IMR-90 (cell line): Measurements from ENCODE around the gene TEDDM1. TPM values are rescaled to one million over a fixed set of nuclear protein-coding genes. Genes with fewer than 3 reads are reported as not detected.

Experiments
- ATAC-seq: fragments of 200-7000 bp; cut with Tn5 transposase; 2 replicates; pipeline ENCODE4 v1.9.1; 2020; ENCODE audit warnings: low read depth, mild to moderate bottlenecking, moderate library complexity
- BruUV-seq: library from RNA; stranded (reverse); fragments of 400-500 nt; replicated peaks from 2 replicates; lab custom pipeline; 2021; lab: Mats Ljungman, UMichigan
- CTCF ChIA-PET: fragments of 300-600 bp; formaldehyde crosslinking; extraction: SDS; loops from one replicate; lab custom pipeline; 2021; ENCODE audit warnings: antibody characterized with exemption; lab: Yijun Ruan, JAX
- POLR2A ChIA-PET: fragments of 300-600 bp; sonication (Branson Sonifier 250); formaldehyde crosslinking; loops from one replicate; lab custom pipeline; 2022; ENCODE audit warnings: antibody characterized with exemption; ENCODE audit not compliant: unreplicated experiment; lab: Charles Lee
- DNase-seq: peaks from one replicate; pipeline ENCODE4 v3.0.0; 2013
- H2AFZ ChIP-seq: replicated peaks from 2 replicates; pipeline ENCODE3; 2013; ENCODE audit warnings: low read length, mild to moderate bottlenecking; ENCODE audit not compliant: poor library complexity
- H2AK5ac ChIP-seq: 2 replicates; pipeline ENCODE4 v1.6.1; 2013; ENCODE audit warnings: low read depth, low read length, inconsistent platforms
- H2AK9ac ChIP-seq: replicated peaks from 2 replicates; pipeline ENCODE3; 2013; ENCODE audit warnings: mild to moderate bottlenecking, low read depth, low read length, moderate library complexity; ENCODE audit not compliant: poor library complexity
- H2BK120ac ChIP-seq: 2 replicates; pipeline ENCODE4 v1.6.1; 2013; ENCODE audit warnings: low read depth, low read length, inconsistent platforms
- H2BK15ac ChIP-seq: 3 replicates; pipeline ENCODE4 v1.6.1; 2013; ENCODE audit warnings: low read depth, low read length, inconsistent platforms
- H2BK20ac ChIP-seq: 2 replicates; pipeline ENCODE4 v1.6.1; 2013; ENCODE audit warnings: low read depth, mild to moderate bottlenecking, inconsistent platforms, low read length, moderate library complexity
- H2BK5ac ChIP-seq: 2 replicates; pipeline ENCODE4 v1.6.1; 2013; ENCODE audit warnings: mild to moderate bottlenecking, low read depth, low read length, inconsistent platforms; ENCODE audit not compliant: poor library complexity, severe bottlenecking
- H3K14ac ChIP-seq: replicated peaks from 2 replicates; pipeline ENCODE4 v1.6.1; 2013; ENCODE audit warnings: low read depth, low read length, inconsistent platforms
- H3K18ac ChIP-seq: 2 replicates; pipeline ENCODE4 v1.6.1; 2013; ENCODE audit warnings: low read depth, low read length, control low read depth
- H3K23ac ChIP-seq: 2 replicates; pipeline ENCODE4 v1.6.1; 2013; ENCODE audit warnings: low read depth, low read length, inconsistent platforms
- H3K27ac ChIP-seq: 2 replicates; pipeline ENCODE4 v1.5.1; 2013; ENCODE audit warnings: mild to moderate bottlenecking, control low read depth, low read length; ENCODE audit not compliant: insufficient read depth
- H3K27me3 ChIP-seq: 2 replicates; pipeline ENCODE4 v1.6.1; 2013; ENCODE audit warnings: low read length; ENCODE audit not compliant: control insufficient read depth, insufficient read depth
- H3K36me3 ChIP-seq: 2 replicates; pipeline ENCODE4 v1.6.1; 2013; ENCODE audit warnings: low read length, mixed read lengths; ENCODE audit not compliant: control insufficient read depth, insufficient read depth
- H3K4ac ChIP-seq: 2 replicates; pipeline ENCODE4 v1.6.1; 2013; ENCODE audit warnings: low read depth, low read length, inconsistent platforms
- H3K4me1 ChIP-seq: 2 replicates; pipeline ENCODE4 v1.6.1; 2013; ENCODE audit warnings: low read length, mixed read lengths; ENCODE audit not compliant: control insufficient read depth, insufficient read depth
- H3K4me2 ChIP-seq: 2 replicates; pipeline ENCODE4 v1.6.1; 2013; ENCODE audit warnings: low read depth, mild to moderate bottlenecking, control low read depth, low read length, moderate library complexity
- H3K4me3 ChIP-seq: 2 replicates; pipeline ENCODE4 v1.5.1; 2013; ENCODE audit warnings: low read depth, mild to moderate bottlenecking, control low read depth, low read length, moderate library complexity; ENCODE audit not compliant: insufficient read depth
- H3K56ac ChIP-seq: 2 replicates; pipeline ENCODE4 v1.6.1; 2013; ENCODE audit warnings: low read length, inconsistent platforms; ENCODE audit not compliant: insufficient read depth; ENCODE audit errors: extremely low read depth
- H3K79me1 ChIP-seq, 2 experiments: 2 replicates each; pipeline ENCODE4 v1.6.1; 2013; ENCODE audit warnings: low read length in 2 of 2, inconsistent platforms in 1 of 2, low read depth in 1 of 2
- H3K9ac ChIP-seq: 2 replicates; pipeline ENCODE4 v1.6.1; 2013; ENCODE audit warnings: low read depth, low read length, control low read depth
- H3K9me1 ChIP-seq: 2 replicates; pipeline ENCODE4 v1.6.1; 2013; ENCODE audit warnings: low read length, inconsistent platforms; ENCODE audit not compliant: insufficient read depth
- H3K9me3 ChIP-seq: 2 replicates; pipeline ENCODE4 v1.6.1; 2013; ENCODE audit warnings: low read length; ENCODE audit not compliant: control insufficient read depth, insufficient read depth
- H4K20me1 ChIP-seq: 2 replicates; pipeline ENCODE4 v1.6.1; 2013; ENCODE audit warnings: low read length, inconsistent platforms; ENCODE audit not compliant: insufficient read depth
- H4K5ac ChIP-seq: 2 replicates; pipeline ENCODE4 v1.6.1; 2013; ENCODE audit warnings: mild to moderate bottlenecking, low read depth, low read length, control low read depth
- H4K8ac ChIP-seq, 2 experiments: 2 replicates each; pipeline ENCODE4 v1.6.1; 2013; ENCODE audit warnings: low read depth in 2 of 2, low read length in 2 of 2, control low read depth in 1 of 2, inconsistent platforms in 1 of 2
- H4K91ac ChIP-seq: 2 replicates; pipeline ENCODE4 v1.6.1; 2013; ENCODE audit warnings: low read depth, low read length, inconsistent platforms; ENCODE audit not compliant: insufficient read depth
- BHLHE40 ChIP-seq: fragments of 150-350 bp; IDR thresholded peaks from 2 replicates; pipeline ENCODE4 v1.6.1; 2016; ENCODE audit warnings: mild to moderate bottlenecking, low read depth, low read length
- CHD1 ChIP-seq: IDR thresholded peaks from 2 replicates; pipeline ENCODE4 v1.6.1; 2012; ENCODE audit warnings: low read depth, low read length, improper control_type of control experiment
- CTCF ChIP-seq: conservative IDR thresholded peaks from 2 replicates; pipeline ENCODE4 v1.5.1; 2012; ENCODE audit warnings: mild to moderate bottlenecking, low read depth, low read length, improper control_type of control experiment
- MAZ ChIP-seq: IDR thresholded peaks from 2 replicates; pipeline ENCODE4 v1.6.1; 2012; ENCODE audit warnings: low read depth, mild to moderate bottlenecking, low read length, improper control_type of control experiment, moderate library complexity, borderline replicate concordance
- MXI1 ChIP-seq: IDR thresholded peaks from 2 replicates; pipeline ENCODE4 v1.6.1; 2012; ENCODE audit warnings: low read depth, mild to moderate bottlenecking, low read length, moderate library complexity, borderline replicate concordance
- NFE2L2 ChIP-seq: fragments of 150-350 bp; IDR thresholded peaks from 2 replicates; pipeline ENCODE4 v1.6.1; 2016; ENCODE audit warnings: low read depth, mild to moderate bottlenecking, low read length
- POLR2A ChIP-seq: IDR thresholded peaks from 2 replicates; pipeline ENCODE4 v1.6.1; 2012; ENCODE audit warnings: mild to moderate bottlenecking, low read depth, low read length
- RCOR1 ChIP-seq: IDR thresholded peaks from 2 replicates; pipeline ENCODE4 v1.6.1; 2012; ENCODE audit warnings: mild to moderate bottlenecking, low read length, improper control_type of control experiment; ENCODE audit not compliant: insufficient replicate concordance
- SMC3 ChIP-seq: fragments of 150-350 bp; IDR thresholded peaks from 2 replicates; pipeline ENCODE4 v1.6.1; 2016; ENCODE audit warnings: low read depth, mild to moderate bottlenecking, antibody characterized with exemption, low read length, moderate library complexity
- USF2 ChIP-seq: fragments of 150-350 bp; IDR thresholded peaks from 2 replicates; pipeline ENCODE4 v1.6.1; 2017; ENCODE audit warnings: mild to moderate bottlenecking, antibody characterized with exemption, low read length, low read depth
- WGBS, 2 experiments: methylation state at CpG; one replicate each; pipeline versions ENCODE4 v1.1.5 to v1.1.7; 2013; ENCODE audit warnings: missing lambda C conversion rate in 2 of 2; ENCODE audit not compliant: insufficient read length in 1 of 2; ENCODE audit errors: extremely low coverage in 2 of 2; 5-methylcytosine and 5-hydroxymethylcytosine counted together
- dilution Hi-C: fragments of 300-500 bp; cut with HindIII; formaldehyde crosslinking; loops from one replicate; pipeline ENCODE4 v1.14.3; 2018; ENCODE audit warnings: low sequenced_read_pairs; ENCODE audit not compliant: unreplicated experiment
- in situ Hi-C: fragments of 300-500 bp; cut with MboI; formaldehyde crosslinking; loops from 3 replicates; pipeline ENCODE4 v1.14.3; 2019; ENCODE audit warnings: low sequenced_read_pairs, inconsistent platforms, mixed read lengths
- intact Hi-C: fragments of 100-400 bp; cut with micrococcal nuclease; formaldehyde crosslinking; loops from 2 replicates; pipeline ENCODE4 v1.10.0; 2022
- polyA plus RNA-seq, 3 experiments: library from polyadenylated mRNA; depleted of rRNA; stranded (reverse); fragments of >200 nt; gene quantifications; 2 replicates each; pipeline ENCODE4 v1.2.3, GENCODE V29; 2012; ENCODE audit warnings: low replicate concordance in 1 of 3
- total RNA-seq: library from RNA; depleted of rRNA; stranded (reverse); fragments of >200 nt; gene quantifications from 2 replicates; pipeline ENCODE4 v1.2.3, GENCODE V29; 2012

TEDDM1 gene
- total and polyA plus RNA-seq, 2 of the 4 experiments (the other 2 are of a cell fraction), result not detected

GRCh38 chr1:182410620-182411273 is 10.3 kb upstream of the TEDDM1 start:
- Histone ChIP-seq H4K20me1 (no peaks in the 10 kb centered on the region), H3K4me3 (no peak overlapping the region), H3K4ac (no peak overlapping the region), H4K5ac (no peak overlapping the region), H3K79me1 (no peaks in the 10 kb centered on the region), H3K18ac (no peak overlapping the region), H2BK15ac (no peak overlapping the region), H2AK5ac (no peak overlapping the region), H3K9ac (no peak overlapping the region), H2BK5ac (no peak overlapping the region), H3K27me3 (peaks cover 2% of the 10 kb centered on the region; the same call in 1 of the 2 replicates), H2AFZ (no peak overlapping the region), H3K14ac (no peak overlapping the region), H3K23ac (no peak overlapping the region), H4K8ac (no peak overlapping the region), H3K9me1 (no peaks in the 10 kb centered on the region), H2AK9ac (no peak overlapping the region), H3K4me2 (no peak overlapping the region), H3K4me1 (no peaks in the 10 kb centered on the region), H2BK120ac (no peak overlapping the region), H4K91ac (no peak overlapping the region), H3K9me3 (no peaks in the 10 kb centered on the region), H3K27ac (no peak overlapping the region), H3K56ac (no peak overlapping the region), H3K36me3 (no peaks in the 10 kb centered on the region), H2BK20ac (no peak overlapping the region)
- intact Hi-C loops, result no loop called here
- POLR2A ChIA-PET, result no interaction called here
- dilution Hi-C loops, result no loop called here
- no TSS peak for BruUV-seq
- ATAC-seq, result no peak
- DNase-seq, result no peak
- CTCF ChIA-PET, result interaction anchor here (1.0 to 1.1 kb wide), 2 partner anchors 14 to 267 kb away, joined by 3 read pairs; no protein-coding TSS in a partner anchor
- no peak for TF ChIP-seq USF2
- TF ChIP-seq MAZ, result no peak
- no peak for TF ChIP-seq RCOR1
- TF ChIP-seq MXI1, result no peak
- TF ChIP-seq CHD1, result no peak
- TF ChIP-seq POLR2A, result no peak
- no peak for TF ChIP-seq CTCF
- TF ChIP-seq BHLHE40, result no peak
- TF ChIP-seq SMC3, result no peak
- TF ChIP-seq NFE2L2, result no peak
- no CpG with 5 or more reads among the region's 1 CpG for WGBS, 2 experiments
- in situ Hi-C loops, result no loop called here
